Thyroid gland (tissue), 4 donors: Measurements from ENCODE around the gene PDE4B.

ENCODE experiments used
- CTCF ChIP-seq, 6 experiments: fragments of 200-600 bp in 3 of 6; fragments of 450-650 bp in 3 of 6; sonication (generic) in 3 of 6; IDR thresholded peaks; one replicate each; pipeline ENCODE4 v1.5.1; 2016 to 2019; ENCODE audit warnings: antibody characterized with exemption in 6 of 6, mild to moderate bottlenecking in 2 of 6, inconsistent platforms in 1 of 6, moderate library complexity in 1 of 6
- POLR2A ChIP-seq, 2 donors: fragments of 450-650 bp; IDR thresholded peaks; one replicate each; pipeline ENCODE4 v1.6.1; 2017; ENCODE audit warnings: antibody characterized with exemption in 2 of 2, mild to moderate bottlenecking in 2 of 2, moderate library complexity in 1 of 2

GRCh38 chr1:66000033-66000637 is 207.4 kb downstream of the PDE4B start:
- TF ChIP-seq POLR2A (IDR thresholded peaks at IDR 0.05) (no peak), CTCF (IDR thresholded peaks at IDR 0.05) (no peak)
